OCI-LY7 (cell line): Measurements from ENCODE around the gene SPTBN4.

Source experiments
- EZH2phosphoT487 ChIP-seq: fragments of 200-600 bp; sonication (generic); IDR thresholded peaks from 2 replicates; pipeline ENCODE4 v1.6.1; 2018; ENCODE audit warnings: low read depth, borderline replicate concordance, mild to moderate bottlenecking, mixed run types, antibody characterized with exemption, low read length, moderate library complexity, mixed read lengths
- TF ChIP-seq, protein P1 (sequence below): fragments of 200-600 bp; sonication (generic); conservative IDR thresholded peaks from 2 replicates; pipeline ENCODE4 v1.5.1; 2014; ENCODE audit warnings: mild to moderate bottlenecking, antibody characterized with exemption, low read length, moderate library complexity, mixed read lengths

DNA sequence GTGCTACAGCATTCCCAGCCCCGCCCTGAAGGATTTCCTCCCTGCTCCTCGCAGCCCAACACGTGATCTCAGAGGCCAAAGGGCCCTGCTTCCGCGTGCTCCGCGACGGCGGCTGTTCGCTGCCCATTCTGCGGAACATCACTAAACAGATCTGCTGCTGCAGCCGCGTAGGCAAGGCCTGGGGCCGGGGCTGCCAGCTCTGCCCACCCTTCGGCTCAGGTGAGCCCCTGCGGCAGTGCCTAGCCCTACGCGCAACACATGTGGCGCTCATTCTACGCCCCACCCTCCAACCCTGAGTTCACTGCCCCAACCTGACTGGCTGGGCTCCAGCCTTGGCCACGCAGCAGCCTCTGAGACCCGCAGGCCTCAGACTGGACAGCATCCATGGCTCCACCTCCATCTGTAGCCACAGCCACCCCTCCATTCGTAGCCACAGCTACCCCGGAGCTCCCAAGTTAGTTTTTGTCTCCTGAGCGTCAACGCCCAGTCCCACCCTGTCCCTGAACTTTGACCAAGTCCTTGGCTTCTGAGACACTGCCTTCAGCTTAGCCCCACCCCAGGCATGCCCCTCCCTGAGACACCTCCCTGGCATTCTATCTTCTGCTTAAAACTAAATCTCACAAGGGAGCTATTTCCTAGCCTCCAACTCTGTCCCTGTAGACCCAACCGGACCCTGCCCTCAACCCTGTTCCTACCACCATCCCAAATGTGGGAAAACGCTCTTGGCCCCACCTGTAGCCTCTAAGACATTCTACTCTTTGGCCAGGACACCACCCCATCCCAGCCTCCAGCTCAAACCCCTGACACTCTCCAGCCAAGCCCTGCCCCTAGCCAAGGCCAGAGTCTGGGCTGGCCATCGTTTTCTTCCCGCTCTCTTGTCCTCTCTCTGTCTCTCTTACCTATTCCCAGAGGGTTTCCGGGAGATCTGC lies 140.8 kb downstream of the SPTBN4 start:
- TF ChIP-seq, protein P1, sequence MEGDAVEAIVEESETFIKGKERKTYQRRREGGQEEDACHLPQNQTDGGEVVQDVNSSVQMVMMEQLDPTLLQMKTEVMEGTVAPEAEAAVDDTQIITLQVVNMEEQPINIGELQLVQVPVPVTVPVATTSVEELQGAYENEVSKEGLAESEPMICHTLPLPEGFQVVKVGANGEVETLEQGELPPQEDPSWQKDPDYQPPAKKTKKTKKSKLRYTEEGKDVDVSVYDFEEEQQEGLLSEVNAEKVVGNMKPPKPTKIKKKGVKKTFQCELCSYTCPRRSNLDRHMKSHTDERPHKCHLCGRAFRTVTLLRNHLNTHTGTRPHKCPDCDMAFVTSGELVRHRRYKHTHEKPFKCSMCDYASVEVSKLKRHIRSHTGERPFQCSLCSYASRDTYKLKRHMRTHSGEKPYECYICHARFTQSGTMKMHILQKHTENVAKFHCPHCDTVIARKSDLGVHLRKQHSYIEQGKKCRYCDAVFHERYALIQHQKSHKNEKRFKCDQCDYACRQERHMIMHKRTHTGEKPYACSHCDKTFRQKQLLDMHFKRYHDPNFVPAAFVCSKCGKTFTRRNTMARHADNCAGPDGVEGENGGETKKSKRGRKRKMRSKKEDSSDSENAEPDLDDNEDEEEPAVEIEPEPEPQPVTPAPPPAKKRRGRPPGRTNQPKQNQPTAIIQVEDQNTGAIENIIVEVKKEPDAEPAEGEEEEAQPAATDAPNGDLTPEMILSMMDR = no peak
- TF ChIP-seq EZH2phosphoT487 = no peak
